Measurements from ENCODE around the gene SMYD3. TPM values are rescaled to one million over a fixed set of nuclear protein-coding genes. Genes with fewer than 3 reads are reported as not detected.

The SMYD3 gene
- total and polyA plus RNA-seq, 10 of the 15 experiments (the other 5 are each of a cell fraction or from before 2014, with no cell fraction given), result 18.3 to 54.0 (median 24.8) TPM

- TF ChIP-seq CBFB (IDR thresholded peaks at IDR 0.05; ENCODE audit: low read depth), result no peak
- no peak for TF ChIP-seq SMAD5 (IDR thresholded peaks at IDR 0.05; ENCODE audit: low read depth)
- TF ChIP-seq NR2F1 (conservative IDR thresholded peaks at IDR 0.05), result no peak
- no peak for TF ChIP-seq SUZ12 (IDR thresholded peaks at IDR 0.05; ENCODE audit: unreplicated experiment)
- TF ChIP-seq BCLAF1 (IDR thresholded peaks at IDR 0.05), result no peak
- no peak for TF ChIP-seq KLF5 (IDR thresholded peaks at IDR 0.05; ENCODE audit: partially characterized antibody)
- TF ChIP-seq HDGF (IDR thresholded peaks at IDR 0.05), result no peak
- peak; percentile 52 to 64; a peak in 2 of 4 replicates for TF ChIP-seq EP300 (IDR thresholded peaks at IDR 0.05; ENCODE audit: borderline replicate concordance in 1 of 2, control insufficient read depth in 1 of 2, low read depth in 2 of 2, low read length in 2 of 2)
- TF ChIP-seq STAT3 (IDR thresholded peaks at IDR 0.05; ENCODE audit: low read depth, low read length), result no peak
- TF ChIP-seq MXI1 (IDR thresholded peaks at IDR 0.05; ENCODE audit: low read depth, low read length), result no peak
- TF ChIP-seq MAX (IDR thresholded peaks at IDR 0.05; ENCODE audit: low read depth, low read length), result no peak
- no peak for TF ChIP-seq PKNOX1 (IDR thresholded peaks at IDR 0.05)
- TF ChIP-seq, protein P1, sequence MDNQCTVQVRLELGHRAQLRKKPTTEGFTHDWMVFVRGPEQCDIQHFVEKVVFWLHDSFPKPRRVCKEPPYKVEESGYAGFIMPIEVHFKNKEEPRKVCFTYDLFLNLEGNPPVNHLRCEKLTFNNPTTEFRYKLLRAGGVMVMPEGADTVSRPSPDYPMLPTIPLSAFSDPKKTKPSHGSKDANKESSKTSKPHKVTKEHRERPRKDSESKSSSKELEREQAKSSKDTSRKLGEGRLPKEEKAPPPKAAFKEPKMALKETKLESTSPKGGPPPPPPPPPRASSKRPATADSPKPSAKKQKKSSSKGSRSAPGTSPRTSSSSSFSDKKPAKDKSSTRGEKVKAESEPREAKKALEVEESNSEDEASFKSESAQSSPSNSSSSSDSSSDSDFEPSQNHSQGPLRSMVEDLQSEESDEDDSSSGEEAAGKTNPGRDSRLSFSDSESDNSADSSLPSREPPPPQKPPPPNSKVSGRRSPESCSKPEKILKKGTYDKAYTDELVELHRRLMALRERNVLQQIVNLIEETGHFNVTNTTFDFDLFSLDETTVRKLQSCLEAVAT (IDR thresholded peaks at IDR 0.05), result peak; percentile 96
- TF ChIP-seq RELB (IDR thresholded peaks at IDR 0.05; ENCODE audit: low read depth), result peak; percentile 86
- no peak for TF ChIP-seq STAT1 (conservative IDR thresholded peaks at IDR 0.05)
- TF ChIP-seq TBL1XR1 (IDR thresholded peaks at IDR 0.05; ENCODE audit: low read depth, low read length), result no peak
- no peak for TF ChIP-seq HSF1 (IDR thresholded peaks at IDR 0.05; ENCODE audit: low read depth, low read length)
- TF ChIP-seq ZNF207 (IDR thresholded peaks at IDR 0.05; ENCODE audit: borderline replicate concordance), result no peak
Measured at GRCh38 chr1:246214708-246215509, 292.2 kb downstream of the SMYD3 start (continued).
